ENCODE data around the gene ZFP37. TPM values are rescaled to one million over a fixed set of nuclear protein-coding genes. Genes with fewer than 3 reads are reported as not detected.

ZFP37 gene
- total RNA-seq, 1 donor from 2014 or later, result 21.9 TPM

Other genes with a start within 250 kb of the ZFP37 start
- not detected for gene SLC46A2, start 165.8 kb downstream of the ZFP37 start, total RNA-seq
- gene ZNF883, start 44.5 kb downstream of the ZFP37 start, total RNA-seq, result 29.0 TPM
- gene SLC31A2, start 94.3 kb upstream of the ZFP37 start, total RNA-seq, result 3.7 TPM
- gene FKBP15, start 164.6 kb upstream of the ZFP37 start, total RNA-seq, result 8.1 TPM
- gene SLC31A1, start 164.8 kb upstream of the ZFP37 start, total RNA-seq, result 7.9 TPM
- gene CDC26, start 218.8 kb upstream of the ZFP37 start, total RNA-seq, result 14.5 TPM
- 17.0 TPM for gene PRPF4, start 218.9 kb upstream of the ZFP37 start, total RNA-seq
- not detected for gene RNF183, start 246.7 kb upstream of the ZFP37 start, total RNA-seq